HepG2 (cell line): ENCODE results near the gene HSDL1.

Source experiments
- CREB1 ChIP-seq, 2 experiments: fragments of 450-650 bp in 1 of 2; IDR thresholded peaks; 2 replicates each; pipeline ENCODE4 v1.6.1; 2016 to 2017; ENCODE audit warnings: control low read depth in 1 of 2, mild to moderate bottlenecking in 1 of 2, missing compliant biosample characterization in 1 of 2, missing genetic modification characterization in 1 of 2
- FOXM1 ChIP-seq: sonication (generic); formaldehyde crosslinking; IDR thresholded peaks from 2 replicates; pipeline ENCODE4 v1.5.0; 2020; ENCODE audit warnings: missing genetic modification reagents
- MED1 ChIP-seq: sonication (generic); formaldehyde crosslinking; IDR thresholded peaks from 2 replicates; pipeline ENCODE4 v1.4.0; 2020; ENCODE audit warnings: missing genetic modification reagents
- NFE2L1 ChIP-seq: sonication (generic); formaldehyde crosslinking; IDR thresholded peaks from 2 replicates; pipeline ENCODE4 v1.4.0; 2020; ENCODE audit warnings: missing genetic modification reagents, mild to moderate bottlenecking, borderline replicate concordance
- RFXAP ChIP-seq: sonication (generic); formaldehyde crosslinking; IDR thresholded peaks from 2 replicates; pipeline ENCODE4 v1.4.0; 2020; ENCODE audit warnings: missing genetic modification reagents, borderline replicate concordance

GRCh38 chr16:84086341-84086740, 58.6 kb downstream of the HSDL1 start:
- TF ChIP-seq CREB1 (IDR thresholded peaks at IDR 0.05) (no peak), CREB1 (CRISPR knock-in tag; IDR thresholded peaks at IDR 0.05) (no peak), FOXM1 (CRISPR knock-in tag) (no peak), MED1 (CRISPR knock-in tag) (no peak), RFXAP (CRISPR knock-in tag) (no peak), NFE2L1 (CRISPR knock-in tag) (no peak)
